Keratinocyte (primary cell): Measurements from ENCODE around the gene EME1. TPM values are rescaled to one million over a fixed set of nuclear protein-coding genes. Genes with fewer than 3 reads are reported as not detected.

Source experiments
- DNase-seq: peaks from one replicate; pipeline ENCODE4 v3.0.0-alpha.2; 2011; ENCODE audit warnings: low read depth, missing footprints, low spot score
- FAIRE-seq: peaks from 2 replicates; lab custom pipeline; 2011; peaks lifted over from hg19 to GRCh38; lab: Jason Lieb, UNC
- H2AFZ ChIP-seq: 2 replicates; pipeline ENCODE4 v1.6.0; 2012; ENCODE audit warnings: low read length, control low read depth, inconsistent platforms; ENCODE audit not compliant: control insufficient read depth
- H3K27ac ChIP-seq: 2 replicates; pipeline ENCODE4 v1.5.1; 2011; ENCODE audit warnings: low read length; ENCODE audit not compliant: control insufficient read depth, insufficient read depth
- H3K27me3 ChIP-seq: 3 replicates; pipeline ENCODE4 v1.6.0; 2011; ENCODE audit warnings: low read length; ENCODE audit not compliant: control insufficient read depth, insufficient read depth; ENCODE audit errors: extremely low read depth
- H3K36me3 ChIP-seq, 2 experiments: 2 replicates in 1 of 2; 3 replicates in 1 of 2; pipeline ENCODE4 v1.5.1; 2011; ENCODE audit warnings: low read length in 2 of 2, mild to moderate bottlenecking in 1 of 2; ENCODE audit not compliant: control insufficient read depth in 2 of 2, insufficient read depth in 2 of 2; ENCODE audit errors: extremely low read depth in 1 of 2
- H3K4me1 ChIP-seq: 3 replicates; pipeline ENCODE4 v1.5.1; 2011; ENCODE audit warnings: low read length; ENCODE audit not compliant: control insufficient read depth, insufficient read depth; ENCODE audit errors: extremely low read depth
- H3K4me2 ChIP-seq: 3 replicates; pipeline ENCODE4 v1.6.0; 2011; ENCODE audit warnings: low read depth, low read length; ENCODE audit not compliant: control insufficient read depth, insufficient read depth; ENCODE audit errors: extremely low read depth
- H3K4me3 ChIP-seq, 3 experiments: fragments of 200-600 bp in 1 of 3; sonication (generic) in 1 of 3; 2 replicates in 2 of 3; 3 replicates in 1 of 3; pipeline ENCODE4 v1.5.1; 2011 to 2016; ENCODE audit warnings: low read length in 3 of 3, mild to moderate bottlenecking in 3 of 3, control low read depth in 2 of 3, inconsistent platforms in 1 of 3, low read depth in 1 of 3, mixed read lengths in 1 of 3, mixed run types in 1 of 3, moderate library complexity in 1 of 3; ENCODE audit not compliant: control insufficient read depth in 2 of 3, insufficient read depth in 2 of 3; ENCODE audit errors: extremely low read depth in 1 of 3
- H3K79me2 ChIP-seq: 2 replicates; pipeline ENCODE4 v1.6.0; 2012; ENCODE audit warnings: low read length; ENCODE audit not compliant: control insufficient read depth, insufficient read depth
- H3K9ac ChIP-seq: 3 replicates; pipeline ENCODE4 v1.6.0; 2011; ENCODE audit warnings: low read length; ENCODE audit not compliant: control insufficient read depth, insufficient read depth; ENCODE audit errors: extremely low read depth
- H3K9me1 ChIP-seq: 3 replicates; pipeline ENCODE4 v1.6.0; 2011; ENCODE audit warnings: low read length; ENCODE audit not compliant: control insufficient read depth, insufficient read depth; ENCODE audit errors: extremely low read depth
- H3K9me3 ChIP-seq: 2 replicates; pipeline ENCODE4 v1.5.1; 2012; ENCODE audit warnings: low read depth, low read length; ENCODE audit not compliant: control insufficient read depth
- H4K20me1 ChIP-seq: 3 replicates; pipeline ENCODE4 v1.6.0; 2011; ENCODE audit warnings: low read length; ENCODE audit not compliant: control insufficient read depth, insufficient read depth; ENCODE audit errors: extremely low read depth
- EZH2 ChIP-seq: IDR thresholded peaks from one replicate; pipeline ENCODE4 v1.6.1; 2012; ENCODE audit warnings: inconsistent platforms, mild to moderate bottlenecking, low read length, moderate library complexity
- dilution Hi-C: fragments of 300-500 bp; cut with MboI; formaldehyde crosslinking; loops from one replicate; pipeline ENCODE4 v1.7.0; 2020; ENCODE audit warnings: low sequenced_read_pairs; ENCODE audit not compliant: extremely low pct_ligation_motif_present
- polyA plus RNA-seq, 5 experiments: library from polyadenylated mRNA; depleted of rRNA in 3 of 5; stranded (reverse) in 3 of 5; stranded (forward) in 1 of 5; unstranded in 1 of 5; fragments of >200 nt; gene quantifications; 1 replicate in 1 of 5; 2 replicates in 3 of 5; 3 replicates in 1 of 5; pipeline versions ENCODE4 v1.2.1 to v1.2.3, GENCODE V29; 2011 to 2012; ENCODE audit warnings: missing spikeins in 2 of 5, low read depth in 1 of 5, low replicate concordance in 1 of 5
- TF ChIP-seq, protein P1 (sequence below), 3 experiments: IDR thresholded peaks in 1 of 3; conservative IDR thresholded peaks in 1 of 3; optimal IDR thresholded peaks in 1 of 3; 2 replicates in 2 of 3; 3 replicates in 1 of 3; pipeline versions ENCODE3 to v1.5.1; 2011; ENCODE audit warnings: low read length in 3 of 3, mild to moderate bottlenecking in 3 of 3, moderate library complexity in 2 of 3, control low read depth in 1 of 3, inconsistent platforms in 1 of 3; ENCODE audit not compliant: insufficient read depth in 2 of 3; ENCODE audit errors: extremely low read depth in 1 of 3

Gene EME1
- polyA plus RNA-seq, 1 donor (not counting 4 experiments of a cell fraction or from before 2014, with no cell fraction given): 4.7 TPM

DNA sequence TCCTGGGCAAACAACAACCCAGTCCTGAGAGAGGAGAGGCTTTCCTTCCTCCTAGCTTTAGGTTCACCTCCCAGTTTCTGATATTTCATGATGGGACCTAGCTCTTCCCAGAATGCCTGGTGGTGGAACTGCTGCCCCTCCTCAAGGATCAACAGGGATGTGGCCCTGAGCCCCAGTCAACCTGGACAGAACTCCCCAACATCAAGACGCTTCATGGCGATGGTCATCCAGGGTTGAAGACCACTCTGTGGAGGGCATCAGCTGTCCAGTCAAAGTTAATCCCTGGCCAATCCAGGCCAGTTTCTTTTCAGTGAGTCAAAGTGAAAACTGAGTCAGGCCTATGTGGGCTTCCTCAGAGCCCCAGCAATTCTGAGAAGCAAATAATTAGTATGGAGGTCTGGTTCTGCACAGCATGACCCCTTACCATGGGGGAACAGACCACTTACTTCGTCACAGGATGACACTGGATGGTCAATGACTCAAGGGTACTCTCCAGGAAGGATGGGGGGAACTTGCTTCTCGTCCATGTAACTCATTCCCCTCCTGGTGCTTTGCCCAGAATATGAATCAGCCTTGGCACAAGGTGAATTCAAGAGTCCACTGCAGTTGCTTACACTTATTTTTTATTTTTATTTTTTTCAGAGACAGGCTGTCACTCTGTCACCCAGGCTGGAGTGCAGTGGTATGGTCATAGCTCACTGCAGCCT is 41.8 kb upstream of the EME1 start:
- Histone ChIP-seq H3K4me1 (no peaks in the 10 kb centered on the region), H3K9me1 (no peaks in the 10 kb centered on the region), H3K27me3 (no peaks in the 10 kb centered on the region), H3K36me3 (no peaks in the 10 kb centered on the region), H3K9me3 (no peaks in the 10 kb centered on the region), H3K27ac (no peak overlapping the region), H3K4me3 (no peak overlapping the region), H3K79me2 (no peaks in the 10 kb centered on the region), H2AFZ (no peak overlapping the region), H3K4me2 (no peak overlapping the region), H3K9ac (no peak overlapping the region), H4K20me1 (no peaks in the 10 kb centered on the region)
- dilution Hi-C loops: no loop called here
- TF ChIP-seq, protein P1, sequence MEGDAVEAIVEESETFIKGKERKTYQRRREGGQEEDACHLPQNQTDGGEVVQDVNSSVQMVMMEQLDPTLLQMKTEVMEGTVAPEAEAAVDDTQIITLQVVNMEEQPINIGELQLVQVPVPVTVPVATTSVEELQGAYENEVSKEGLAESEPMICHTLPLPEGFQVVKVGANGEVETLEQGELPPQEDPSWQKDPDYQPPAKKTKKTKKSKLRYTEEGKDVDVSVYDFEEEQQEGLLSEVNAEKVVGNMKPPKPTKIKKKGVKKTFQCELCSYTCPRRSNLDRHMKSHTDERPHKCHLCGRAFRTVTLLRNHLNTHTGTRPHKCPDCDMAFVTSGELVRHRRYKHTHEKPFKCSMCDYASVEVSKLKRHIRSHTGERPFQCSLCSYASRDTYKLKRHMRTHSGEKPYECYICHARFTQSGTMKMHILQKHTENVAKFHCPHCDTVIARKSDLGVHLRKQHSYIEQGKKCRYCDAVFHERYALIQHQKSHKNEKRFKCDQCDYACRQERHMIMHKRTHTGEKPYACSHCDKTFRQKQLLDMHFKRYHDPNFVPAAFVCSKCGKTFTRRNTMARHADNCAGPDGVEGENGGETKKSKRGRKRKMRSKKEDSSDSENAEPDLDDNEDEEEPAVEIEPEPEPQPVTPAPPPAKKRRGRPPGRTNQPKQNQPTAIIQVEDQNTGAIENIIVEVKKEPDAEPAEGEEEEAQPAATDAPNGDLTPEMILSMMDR (optimal IDR thresholded peaks at IDR 0.05 in 1 of 3, IDR thresholded peaks at IDR 0.05 in 1 of 3, conservative IDR thresholded peaks at IDR 0.05 in 1 of 3; ENCODE audit: extremely low read depth in 1 of 3, insufficient read depth in 2 of 3, low read length in 3 of 3): no peak
- TF ChIP-seq EZH2: no peak
- FAIRE-seq (no peak), DNase-seq (no peak)

DNA sequence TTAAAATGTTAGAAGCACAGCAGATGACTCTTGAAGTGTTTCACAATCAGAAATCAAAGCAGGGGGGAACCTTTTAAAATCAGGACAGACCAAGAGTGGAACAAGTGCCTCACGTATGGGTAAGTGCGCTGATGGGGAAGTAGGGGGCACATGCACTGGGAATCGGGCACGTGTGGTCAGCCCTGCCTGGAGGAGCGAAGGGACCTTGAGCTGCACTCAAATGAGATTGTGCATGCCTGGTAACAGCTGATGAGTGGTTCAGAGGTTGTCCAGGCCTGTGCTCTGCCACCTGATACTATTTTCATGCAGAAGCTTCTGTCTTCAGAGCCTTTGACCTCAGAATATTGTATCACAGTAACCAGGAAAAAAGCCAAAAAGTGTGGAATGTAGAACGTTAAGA is 40.8 kb upstream of the EME1 start:
- dilution Hi-C loops: no loop called here

More for the DNA sequence above, 40.8 kb upstream of the EME1 start:
- Histone ChIP-seq H3K9me1 (no peaks in the 10 kb centered on the region), H3K4me2 (no peak overlapping the region), H3K4me1 (no peaks in the 10 kb centered on the region), H2AFZ (no peak overlapping the region), H3K27ac (no peak overlapping the region), H3K79me2 (no peaks in the 10 kb centered on the region), H3K4me3 (no peak overlapping the region), H3K36me3 (no peaks in the 10 kb centered on the region), H3K27me3 (no peaks in the 10 kb centered on the region), H3K9me3 (no peaks in the 10 kb centered on the region), H3K9ac (no peak overlapping the region), H4K20me1 (no peaks in the 10 kb centered on the region)
- no peak for DNase-seq
- TF ChIP-seq EZH2: no peak
- TF ChIP-seq, protein P1 (optimal IDR thresholded peaks at IDR 0.05 in 1 of 3, IDR thresholded peaks at IDR 0.05 in 1 of 3, conservative IDR thresholded peaks at IDR 0.05 in 1 of 3; ENCODE audit: extremely low read depth in 1 of 3, insufficient read depth in 2 of 3, low read length in 3 of 3): no peak
- no peak for FAIRE-seq
